Measurements from ENCODE around the gene TNS1. TPM values are rescaled to one million over a fixed set of nuclear protein-coding genes. Genes with fewer than 3 reads are reported as not detected.

TNS1 gene
- total RNA-seq, 1 donor from 2014 or later = 1,334 TPM

DNA sequence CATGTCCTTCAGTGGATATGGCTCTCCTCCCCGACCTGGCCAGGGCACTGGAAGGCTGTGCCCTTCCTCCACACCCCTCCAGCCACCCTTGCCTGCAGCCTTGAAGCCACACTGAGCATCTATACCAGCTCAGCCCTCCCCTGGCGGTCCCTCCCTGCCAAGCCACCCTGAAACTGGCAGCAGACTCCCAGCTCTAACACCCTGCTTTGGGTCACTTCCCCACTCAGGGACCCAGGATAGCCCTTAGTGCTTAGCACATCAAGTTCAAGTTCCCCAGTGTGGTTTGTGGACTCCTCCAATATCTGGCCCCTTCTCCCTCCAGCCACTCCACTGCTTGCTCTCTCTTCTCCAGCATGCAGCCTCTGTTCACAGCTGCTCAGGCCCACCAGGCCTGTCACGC lies 89.4 kb downstream of the TNS1 start:
- Histone ChIP-seq H3K4me1 (peaks cover 67 to 99% of the 10 kb centered on the region in 2 donors), H3K27ac (peak overlapping the region; percentile 98 to 100), H3K27me3 (no peaks in the 10 kb centered on the region), H3K4me3 (peak overlapping the region in 1 of 2 donors; percentile 47), H3K9me3 (no peaks in the 10 kb centered on the region), H3K36me3 (peaks cover 31 to 46% of the 10 kb centered on the region in 2 donors)
- intact Hi-C loops (cut with DNase I) = no loop called here
- DNase-seq (ENCODE audit: low spot score in 2 of 2) = no peak
- TF ChIP-seq, protein P1, sequence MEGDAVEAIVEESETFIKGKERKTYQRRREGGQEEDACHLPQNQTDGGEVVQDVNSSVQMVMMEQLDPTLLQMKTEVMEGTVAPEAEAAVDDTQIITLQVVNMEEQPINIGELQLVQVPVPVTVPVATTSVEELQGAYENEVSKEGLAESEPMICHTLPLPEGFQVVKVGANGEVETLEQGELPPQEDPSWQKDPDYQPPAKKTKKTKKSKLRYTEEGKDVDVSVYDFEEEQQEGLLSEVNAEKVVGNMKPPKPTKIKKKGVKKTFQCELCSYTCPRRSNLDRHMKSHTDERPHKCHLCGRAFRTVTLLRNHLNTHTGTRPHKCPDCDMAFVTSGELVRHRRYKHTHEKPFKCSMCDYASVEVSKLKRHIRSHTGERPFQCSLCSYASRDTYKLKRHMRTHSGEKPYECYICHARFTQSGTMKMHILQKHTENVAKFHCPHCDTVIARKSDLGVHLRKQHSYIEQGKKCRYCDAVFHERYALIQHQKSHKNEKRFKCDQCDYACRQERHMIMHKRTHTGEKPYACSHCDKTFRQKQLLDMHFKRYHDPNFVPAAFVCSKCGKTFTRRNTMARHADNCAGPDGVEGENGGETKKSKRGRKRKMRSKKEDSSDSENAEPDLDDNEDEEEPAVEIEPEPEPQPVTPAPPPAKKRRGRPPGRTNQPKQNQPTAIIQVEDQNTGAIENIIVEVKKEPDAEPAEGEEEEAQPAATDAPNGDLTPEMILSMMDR (IDR thresholded peaks at IDR 0.05) = peak in 1 of 3 experiments; percentile 26

DNA sequence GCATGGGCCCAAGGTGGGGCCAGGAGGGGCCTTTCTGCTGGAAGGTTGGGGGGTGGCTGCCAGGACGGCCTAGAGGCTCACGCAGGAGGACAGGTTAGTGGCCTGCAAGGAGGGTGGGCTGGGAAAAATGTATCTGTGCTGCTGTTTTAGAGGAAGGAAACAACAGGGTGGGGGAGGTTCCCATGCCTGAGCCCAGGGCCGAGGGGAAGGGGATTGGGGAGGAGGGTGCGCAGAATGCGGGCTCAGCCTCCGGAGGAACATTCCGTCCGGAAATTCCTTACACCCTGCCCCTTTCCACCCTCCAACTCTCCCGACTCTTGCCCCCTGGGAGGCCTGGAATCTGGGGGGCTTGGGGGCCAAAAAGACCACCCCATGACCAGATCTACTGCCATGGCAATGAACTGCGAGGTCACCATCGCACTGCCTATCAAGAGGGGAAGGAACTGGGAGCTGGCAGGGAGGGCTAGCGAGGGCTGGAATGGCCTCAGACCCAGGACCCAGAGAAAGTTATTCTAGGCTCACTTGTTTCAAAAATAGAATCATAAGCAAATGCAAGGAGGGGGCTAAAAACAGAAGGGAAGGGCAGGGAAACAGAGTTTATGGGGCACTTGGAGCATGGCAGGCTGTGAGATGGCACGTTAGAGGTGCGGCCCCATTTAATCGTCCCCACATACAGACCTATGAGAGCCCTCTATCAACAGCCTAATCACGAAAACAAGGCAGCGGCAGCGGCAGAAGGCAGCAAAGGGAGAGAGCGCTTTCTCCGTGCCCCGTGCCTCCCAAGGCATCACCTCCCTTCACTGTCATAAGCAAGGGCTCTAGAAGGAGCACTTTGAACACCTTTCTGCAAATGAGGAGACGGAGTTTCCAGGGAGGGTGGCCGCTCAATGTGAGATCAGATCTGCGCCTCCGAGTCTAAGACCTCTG lies 90.4 kb downstream of the TNS1 start:
- H3K27ac ChIP-seq = peak overlapping the region; percentile 98 to 100
- H3K27me3 ChIP-seq = no peaks in the 10 kb centered on the region
- no peak for DNase-seq (ENCODE audit: low spot score in 2 of 2)
- TF ChIP-seq, protein P1 (IDR thresholded peaks at IDR 0.05) = no peak
- intact Hi-C loops (cut with DNase I) = no loop called here
- H3K36me3 ChIP-seq = peaks cover 20 to 42% of the 10 kb centered on the region in 2 donors
- no peaks in the 10 kb centered on the region for H3K9me3 ChIP-seq
- peak overlapping the region; percentile 23 to 47 for H3K4me3 ChIP-seq
- H3K4me1 ChIP-seq = peaks cover 72 to 99% of the 10 kb centered on the region in 2 donors

DNA sequence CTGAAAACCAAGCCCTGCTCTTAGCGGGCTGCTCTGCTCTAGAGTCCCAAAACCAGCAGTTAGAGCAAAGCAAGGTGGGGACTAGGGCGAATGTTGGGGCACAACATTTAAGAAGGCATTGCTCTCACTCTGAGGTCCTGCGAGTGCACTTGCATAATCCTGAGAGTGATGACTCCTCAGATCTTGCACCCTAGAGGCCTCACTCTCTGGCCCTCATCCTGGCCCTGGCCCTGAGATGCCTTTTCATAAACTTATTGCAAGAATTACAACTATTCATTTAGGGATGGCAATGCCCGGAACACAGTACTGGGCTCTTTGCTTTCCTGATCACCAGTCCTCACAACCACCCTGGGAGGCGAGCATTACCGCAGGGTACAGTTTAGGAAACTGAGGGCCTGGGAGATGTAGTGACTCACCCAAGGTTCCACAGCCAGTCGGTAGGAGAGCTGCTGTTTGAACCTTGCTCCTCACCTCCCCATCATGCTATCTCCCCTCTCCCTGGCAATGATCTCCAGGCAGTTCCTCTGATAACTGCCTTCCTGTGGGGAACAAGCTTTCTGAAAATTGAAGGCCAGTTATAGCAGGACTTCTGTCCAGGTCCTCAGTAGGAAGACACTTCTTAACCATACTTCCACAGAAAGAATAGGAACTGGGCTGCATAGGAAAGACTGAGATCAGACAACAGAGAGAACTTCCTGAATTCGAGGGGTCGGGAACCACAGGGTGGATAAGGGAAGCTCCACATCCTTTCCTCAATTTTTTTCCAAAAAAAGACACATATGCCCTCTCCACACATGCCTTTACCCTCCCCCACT lies 91.3 kb downstream of the TNS1 start:
- intact Hi-C loops (cut with DNase I) = no loop called here
- TF ChIP-seq, protein P1 (IDR thresholded peaks at IDR 0.05) = no peak
- peaks cover 77 to 100% of the 10 kb centered on the region in 2 donors for H3K4me1 ChIP-seq
- no peaks in the 10 kb centered on the region for H3K27me3 ChIP-seq
- peak in 1 of 2 donors; percentile 90 for DNase-seq (ENCODE audit: low spot score in 2 of 2)
- H3K4me3 ChIP-seq = peak overlapping the region; percentile 14 to 47
- no peaks in the 10 kb centered on the region for H3K9me3 ChIP-seq
- H3K27ac ChIP-seq = peak overlapping the region; percentile 98 to 100
- H3K36me3 ChIP-seq = peaks cover 17 to 50% of the 10 kb centered on the region in 2 donors

DNA sequence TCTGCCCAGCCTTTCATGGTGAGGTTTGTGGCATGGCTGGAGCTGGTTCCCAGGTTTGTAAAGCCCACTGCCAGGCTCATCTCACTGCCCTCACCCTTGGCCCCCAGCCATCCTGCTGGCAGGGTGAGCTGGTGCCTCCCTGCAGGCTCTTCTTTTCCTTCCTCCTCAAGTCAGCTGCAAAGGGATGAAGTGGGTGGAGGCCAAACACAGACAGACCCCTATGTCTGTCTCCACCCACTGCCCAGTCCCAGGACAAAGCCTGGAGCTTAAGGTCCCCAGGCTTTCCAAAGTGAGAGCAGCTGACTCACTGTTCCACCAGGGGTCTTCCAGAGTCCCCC lies 92.0 kb downstream of the TNS1 start:
- DNase-seq (ENCODE audit: low spot score in 2 of 2) = no peak
- Histone ChIP-seq H3K27me3 (no peaks in the 10 kb centered on the region), H3K9me3 (no peaks in the 10 kb centered on the region), H3K4me1 (peaks cover 77 to 100% of the 10 kb centered on the region in 2 donors), H3K36me3 (peaks cover 21 to 46% of the 10 kb centered on the region in 2 donors), H3K4me3 (peak overlapping the region; percentile 14 to 47), H3K27ac (peak overlapping the region; percentile 98 to 100)
- intact Hi-C loops (cut with DNase I) = no loop called here
- TF ChIP-seq, protein P1 (IDR thresholded peaks at IDR 0.05) = no peak

DNA sequence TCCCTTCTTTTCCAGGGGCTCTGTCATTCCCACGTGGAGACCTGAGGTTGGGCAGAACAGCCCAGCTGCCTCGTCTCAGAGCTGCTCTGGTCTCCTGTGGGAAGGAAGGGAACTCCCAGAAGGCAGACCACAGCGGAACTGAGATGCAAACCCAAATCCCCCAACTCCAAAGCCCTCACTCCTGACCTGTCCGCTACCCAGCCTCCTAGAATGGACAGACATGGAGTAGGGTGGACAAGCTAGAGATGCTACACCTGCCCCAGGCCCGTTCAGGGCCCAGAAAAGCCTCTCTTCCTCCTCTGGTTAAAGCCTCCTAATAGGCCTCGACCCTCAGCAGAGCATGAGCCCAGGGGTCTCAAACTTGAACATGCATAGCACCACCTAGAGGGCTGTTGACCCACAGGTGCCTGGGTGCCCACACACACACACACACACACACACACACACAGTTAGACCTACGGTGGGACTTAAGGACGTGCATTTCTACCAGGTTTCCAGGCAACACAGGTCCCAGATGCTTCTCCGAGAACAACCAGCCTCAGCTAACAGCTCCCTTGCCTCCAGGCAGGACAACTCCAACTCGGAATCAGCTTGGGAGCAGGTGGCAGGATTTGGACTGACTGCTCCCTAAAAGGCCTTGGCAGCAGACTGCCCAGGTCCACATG lies 93.5 kb downstream of the TNS1 start:
- peaks cover 67 to 100% of the 10 kb centered on the region in 2 donors for H3K4me1 ChIP-seq
- no peak for DNase-seq (ENCODE audit: low spot score in 2 of 2)
- H3K27ac ChIP-seq = peak overlapping the region; percentile 98 to 100
- no peaks in the 10 kb centered on the region for H3K9me3 ChIP-seq
- intact Hi-C loops (cut with DNase I) = no loop called here
- H3K36me3 ChIP-seq = peaks cover 14 to 44% of the 10 kb centered on the region in 2 donors
- peak overlapping the region in 1 of 2 donors; percentile 7 for H3K4me3 ChIP-seq
- TF ChIP-seq, protein P1 (IDR thresholded peaks at IDR 0.05) = peak in 1 of 3 experiments; percentile 15
- H3K27me3 ChIP-seq = no peaks in the 10 kb centered on the region

Data from ascending aorta (tissue), 2 donors.